IgD-negative memory B cell (primary cell): Measurements from ENCODE around the gene AMOT. TPM values are rescaled to one million over a fixed set of nuclear protein-coding genes. Genes with fewer than 3 reads are reported as not detected.
A peak's percentile ranks its signal among the peaks of the same experiment; 100 is the strongest.

Experiments
- H3K27ac Mint-ChIP-seq, 3 donors: one replicate each; pipeline ENCODE4 v1.8.0; 2020 to 2022; ENCODE audit warnings: mild to moderate bottlenecking in 3 of 3, mixed read lengths in 3 of 3, moderate library complexity in 1 of 3
- H3K27me3 Mint-ChIP-seq: one replicate; pipeline ENCODE4 v1.8.0; 2021; ENCODE audit warnings: mixed read lengths
- H3K36me3 Mint-ChIP-seq: one replicate; pipeline ENCODE4 v1.8.0; 2020; ENCODE audit warnings: mild to moderate bottlenecking, mixed read lengths
- H3K4me1 Mint-ChIP-seq, 3 donors: one replicate each; pipeline ENCODE4 v1.8.0; 2020 to 2022; ENCODE audit warnings: mixed read lengths in 3 of 3, mild to moderate bottlenecking in 1 of 3
- H3K4me3 Mint-ChIP-seq, 4 donors: one replicate each; pipeline ENCODE4 v1.8.0; 2020 to 2022; ENCODE audit warnings: mild to moderate bottlenecking in 4 of 4, mixed read lengths in 4 of 4, moderate library complexity in 3 of 4
- H3K9me3 Mint-ChIP-seq, 3 donors: one replicate each; pipeline ENCODE4 v1.8.0; 2020 to 2021; ENCODE audit warnings: mixed read lengths in 3 of 3, mild to moderate bottlenecking in 1 of 3
- polyA plus RNA-seq: library from polyadenylated mRNA; unstranded; fragments of 300-500 nt; fragmentation: Illumina TruSeq; gene quantifications from one replicate; pipeline ENCODE4 v1.2.3, GENCODE V29; 2021

Gene AMOT
- polyA plus RNA-seq, 1 donor from 2014 or later = 3.3 TPM

- Mint-ChIP-seq H3K9me3 (peaks cover 0 to 2% (median 0%) of the 10 kb centered on the region in 3 donors), H3K4me1 (peaks cover 8 to 17% (median 10%) of the 10 kb centered on the region in 3 donors), H3K4me3 (no peak overlapping the region), H3K36me3 (no peaks in the 10 kb centered on the region), H3K27me3 (peaks cover 3% of the 10 kb centered on the region), H3K27ac (no peak overlapping the region)
Measured at GRCh38 chrX:112760697-112761096, 79.9 kb downstream of the AMOT start.

GRCh38 chrX:112759966-112760365 lies 80.7 kb downstream of the AMOT start:
- H3K36me3 Mint-ChIP-seq = no peaks in the 10 kb centered on the region
- H3K4me1 Mint-ChIP-seq = peaks cover 8 to 15% (median 8%) of the 10 kb centered on the region in 3 donors
- H3K4me3 Mint-ChIP-seq = no peak overlapping the region
- H3K9me3 Mint-ChIP-seq = peaks cover 0 to 2% (median 0%) of the 10 kb centered on the region in 3 donors
- H3K27me3 Mint-ChIP-seq = peaks cover 3% of the 10 kb centered on the region
- H3K27ac Mint-ChIP-seq = no peak overlapping the region

GRCh38 chrX:112759512-112759911 lies 81.1 kb downstream of the AMOT start:
- H3K36me3 Mint-ChIP-seq = no peaks in the 10 kb centered on the region
- peaks cover 0 to 2% (median 0%) of the 10 kb centered on the region in 3 donors for H3K9me3 Mint-ChIP-seq
- H3K27ac Mint-ChIP-seq = no peak overlapping the region
- peaks cover 3% of the 10 kb centered on the region for H3K27me3 Mint-ChIP-seq
- H3K4me3 Mint-ChIP-seq = no peak overlapping the region
- peaks cover 8 to 15% (median 8%) of the 10 kb centered on the region in 3 donors for H3K4me1 Mint-ChIP-seq

- H3K27me3 Mint-ChIP-seq = peaks cover 3% of the 10 kb centered on the region
- no peaks in the 10 kb centered on the region for H3K36me3 Mint-ChIP-seq
Measured at GRCh38 chrX:112757946-112758345, 82.7 kb downstream of the AMOT start.

GRCh38 chrX:112753116-112753515 lies 87.5 kb downstream of the AMOT start:
- peaks cover 3% of the 10 kb centered on the region for H3K27me3 Mint-ChIP-seq
- H3K36me3 Mint-ChIP-seq = no peaks in the 10 kb centered on the region
- H3K27ac Mint-ChIP-seq = no peak overlapping the region
- no peaks in the 10 kb centered on the region for H3K4me1 Mint-ChIP-seq
- no peak overlapping the region for H3K4me3 Mint-ChIP-seq
- H3K9me3 Mint-ChIP-seq = no peaks in the 10 kb centered on the region

More at GRCh38 chrX:112757946-112758345, 82.7 kb downstream of the AMOT start:
- H3K27ac Mint-ChIP-seq = no peak overlapping the region
- H3K4me3 Mint-ChIP-seq = no peak overlapping the region
- no peaks in the 10 kb centered on the region for H3K9me3 Mint-ChIP-seq
- H3K4me1 Mint-ChIP-seq = peaks cover 8 to 15% (median 8%) of the 10 kb centered on the region in 3 donors

- no peak overlapping the region for H3K4me3 Mint-ChIP-seq
- no peaks in the 10 kb centered on the region for H3K9me3 Mint-ChIP-seq
- H3K27me3 Mint-ChIP-seq = no peaks in the 10 kb centered on the region
- H3K36me3 Mint-ChIP-seq = no peaks in the 10 kb centered on the region
- H3K27ac Mint-ChIP-seq = peak overlapping the region in 1 of 3 donors; percentile 11
- no peaks in the 10 kb centered on the region for H3K4me1 Mint-ChIP-seq
Measured at GRCh38 chrX:112751076-112751475, 89.6 kb downstream of the AMOT start.

- Mint-ChIP-seq H3K27ac (no peak overlapping the region), H3K4me1 (no peaks in the 10 kb centered on the region), H3K27me3 (no peaks in the 10 kb centered on the region), H3K9me3 (no peaks in the 10 kb centered on the region), H3K4me3 (no peak overlapping the region), H3K36me3 (peaks cover 2% of the 10 kb centered on the region)
Measured at GRCh38 chrX:112746812-112747595, 93.6 kb downstream of the AMOT start.

- Mint-ChIP-seq H3K27me3 (peaks cover 4% of the 10 kb centered on the region), H3K27ac (no peak overlapping the region), H3K4me3 (no peak overlapping the region), H3K4me1 (peaks cover 0 to 8% (median 5%) of the 10 kb centered on the region in 3 donors), H3K9me3 (no peaks in the 10 kb centered on the region), H3K36me3 (peaks cover 1% of the 10 kb centered on the region)
Measured at GRCh38 chrX:112738347-112739033, 102.1 kb downstream of the AMOT start.

- H3K4me3 Mint-ChIP-seq = no peak overlapping the region
- peaks cover 0 to 8% (median 7%) of the 10 kb centered on the region in 3 donors for H3K4me1 Mint-ChIP-seq
- no peak overlapping the region for H3K27ac Mint-ChIP-seq
- peaks cover 4% of the 10 kb centered on the region for H3K27me3 Mint-ChIP-seq
- H3K9me3 Mint-ChIP-seq = no peaks in the 10 kb centered on the region
- H3K36me3 Mint-ChIP-seq = peaks cover 1% of the 10 kb centered on the region
Measured at GRCh38 chrX:112736310-112736709, 104.3 kb downstream of the AMOT start.

- H3K27ac Mint-ChIP-seq = no peak overlapping the region
- no peak overlapping the region for H3K4me3 Mint-ChIP-seq
- H3K9me3 Mint-ChIP-seq = no peaks in the 10 kb centered on the region
- H3K36me3 Mint-ChIP-seq = peaks cover 1% of the 10 kb centered on the region
- H3K27me3 Mint-ChIP-seq = peaks cover 4% of the 10 kb centered on the region
- peaks cover 0 to 8% (median 7%) of the 10 kb centered on the region in 3 donors for H3K4me1 Mint-ChIP-seq
Measured at GRCh38 chrX:112735147-112735546, 105.5 kb downstream of the AMOT start.

- Mint-ChIP-seq H3K4me1 (peaks cover 0 to 8% (median 7%) of the 10 kb centered on the region in 3 donors), H3K4me3 (peak overlapping the region in 1 of 4 donors; percentile 55), H3K27me3 (peaks cover 4% of the 10 kb centered on the region), H3K36me3 (peaks cover 1% of the 10 kb centered on the region), H3K27ac (no peak overlapping the region), H3K9me3 (no peaks in the 10 kb centered on the region)
Measured at GRCh38 chrX:112734290-112734689, 106.3 kb downstream of the AMOT start.

GRCh38 chrX:112731793-112732192 lies 108.8 kb downstream of the AMOT start:
- no peaks in the 10 kb centered on the region for H3K9me3 Mint-ChIP-seq
- no peaks in the 10 kb centered on the region for H3K36me3 Mint-ChIP-seq
- H3K27ac Mint-ChIP-seq = no peak overlapping the region
- H3K4me1 Mint-ChIP-seq = peaks cover 0 to 8% (median 7%) of the 10 kb centered on the region in 3 donors
- H3K4me3 Mint-ChIP-seq = no peak overlapping the region
- peaks cover 4% of the 10 kb centered on the region for H3K27me3 Mint-ChIP-seq

Other genes starting within 250 kb of the AMOT start
- gene LHFPL1, start 160.9 kb downstream of the AMOT start, polyA plus RNA-seq = 0.13 TPM